GM23338 (cell line): ENCODE measurements around the gene TRAK1. TPM values are rescaled to one million over a fixed set of nuclear protein-coding genes. Genes with fewer than 3 reads are reported as not detected.

ENCODE experiments used
- ATAC-seq: fragments of 200-7000 bp; cut with Tn5 transposase; 3 replicates; pipeline ENCODE4 v1.9.1; 2020
- DNase-seq: peaks from one replicate; pipeline ENCODE4 v3.0.0-alpha.2; 2015; ENCODE audit warnings: low spot score
- H2AFZ ChIP-seq: fragments of 200-600 bp; sonication (generic); 2 replicates; pipeline ENCODE4 v1.8.0; 2016; ENCODE audit warnings: antibody characterized with exemption, mild to moderate bottlenecking, moderate library complexity
- H3F3A ChIP-seq: fragments of 200-600 bp; sonication (generic); replicated peaks from 2 replicates; pipeline ENCODE4 v1.8.0; 2017; ENCODE audit warnings: antibody characterized with exemption, mixed run types, low read depth
- H3K27ac ChIP-seq: fragments of 200-600 bp; sonication (generic); 2 replicates; pipeline ENCODE4 v1.6.1; 2016; ENCODE audit warnings: low read depth
- H3K27me3 ChIP-seq: fragments of 200-600 bp; sonication (generic); 2 replicates; pipeline ENCODE4 v1.8.0; 2016; ENCODE audit warnings: mild to moderate bottlenecking, mixed run types, moderate library complexity; ENCODE audit not compliant: insufficient read depth
- H3K36me3 ChIP-seq: fragments of 200-600 bp; sonication (generic); 2 replicates; pipeline ENCODE4 v1.8.0; 2016; ENCODE audit warnings: mild to moderate bottlenecking; ENCODE audit not compliant: insufficient read depth
- H3K4me1 ChIP-seq: fragments of 200-600 bp; sonication (generic); 2 replicates; pipeline ENCODE4 v1.8.0; 2016; ENCODE audit warnings: mild to moderate bottlenecking, moderate library complexity; ENCODE audit not compliant: insufficient read depth
- H3K4me2 ChIP-seq: fragments of 200-600 bp; sonication (generic); 2 replicates; pipeline ENCODE4 v1.7.1; 2017; ENCODE audit warnings: mixed run types
- H3K4me3 ChIP-seq: fragments of 200-600 bp; sonication (generic); 2 replicates; pipeline ENCODE4 v1.6.1; 2016; ENCODE audit warnings: mixed run types
- H3K79me2 ChIP-seq: fragments of 200-600 bp; sonication (generic); replicated peaks from 2 replicates; pipeline ENCODE4 v1.8.0; 2017; ENCODE audit warnings: mild to moderate bottlenecking; ENCODE audit not compliant: insufficient read depth
- H3K9me2 ChIP-seq: fragments of 200-600 bp; sonication (generic); 2 replicates; pipeline ENCODE4 v1.8.0; 2017; ENCODE audit not compliant: insufficient read depth
- H4K20me1 ChIP-seq: fragments of 200-600 bp; sonication (generic); replicated peaks from 2 replicates; pipeline ENCODE4 v1.8.0; 2017; ENCODE audit warnings: mild to moderate bottlenecking; ENCODE audit not compliant: insufficient read depth
- H3K27ac Mint-ChIP-seq: 2 replicates; pipeline ENCODE4 v1.8.0; 2020; ENCODE audit warnings: inconsistent platforms, mild to moderate bottlenecking, moderate library complexity, mixed read lengths
- H3K27me3 Mint-ChIP-seq: 3 replicates; pipeline ENCODE4 v1.8.0; 2022; ENCODE audit warnings: low read depth, mild to moderate bottlenecking, moderate library complexity, mixed read lengths, inconsistent platforms; ENCODE audit not compliant: insufficient read depth, poor library complexity
- H3K36me3 Mint-ChIP-seq: 3 replicates; pipeline ENCODE4 v1.8.0; 2021; ENCODE audit warnings: low read depth, mild to moderate bottlenecking, inconsistent platforms, moderate library complexity, mixed read lengths
- H3K4me1 Mint-ChIP-seq: 3 replicates; pipeline ENCODE4 v1.8.0; 2020; ENCODE audit warnings: mild to moderate bottlenecking, inconsistent platforms, mixed read lengths
- H3K4me3 Mint-ChIP-seq: 3 replicates; pipeline ENCODE4 v1.8.0; 2021; ENCODE audit warnings: moderate library complexity, mild to moderate bottlenecking, inconsistent platforms, mixed read lengths
- H3K9me3 Mint-ChIP-seq: 3 replicates; pipeline ENCODE4 v1.8.0; 2020; ENCODE audit warnings: moderate library complexity, mild to moderate bottlenecking, inconsistent platforms, mixed read lengths
- CREB1 ChIP-seq: fragments of 250-450 bp; sonication (Bioruptor Pico); IDR thresholded peaks from 2 replicates; pipeline ENCODE4 v1.5.0; 2020; ENCODE audit warnings: low read depth, mild to moderate bottlenecking, moderate library complexity
- CTCF ChIP-seq, 2 experiments: fragments of 200-600 bp in 1 of 2; sonication (generic) in 1 of 2; conservative IDR thresholded peaks; 2 replicates each; pipeline versions ENCODE4 v1.5.1 to v1.6.1; 2016 to 2017; ENCODE audit warnings: antibody characterized with exemption in 2 of 2, low read depth in 2 of 2, mild to moderate bottlenecking in 2 of 2, moderate library complexity in 1 of 2
- ETS1 ChIP-seq: IDR thresholded peaks from 2 replicates; pipeline ENCODE4 v1.6.1; 2016; ENCODE audit warnings: antibody characterized with exemption
- EZH2 ChIP-seq: fragments of 200-600 bp; sonication (generic); IDR thresholded peaks from one replicate; pipeline ENCODE4 v1.8.0; 2017; ENCODE audit warnings: antibody characterized with exemption, mild to moderate bottlenecking, low read depth; ENCODE audit not compliant: unreplicated experiment
- NANOG ChIP-seq: IDR thresholded peaks from 2 replicates; pipeline ENCODE4 v1.6.1; 2016; ENCODE audit warnings: antibody characterized with exemption, borderline replicate concordance
- STAT1 ChIP-seq: IDR thresholded peaks from one replicate; pipeline ENCODE4 v1.6.1; 2016; ENCODE audit warnings: antibody characterized with exemption; ENCODE audit not compliant: unreplicated experiment
- ZNF462 ChIP-seq: fragments of 250-450 bp; sonication (Bioruptor Pico); IDR thresholded peaks from 2 replicates; pipeline ENCODE4 v1.5.0; 2020; ENCODE audit warnings: mild to moderate bottlenecking, moderate library complexity
- polyA plus RNA-seq: library from polyadenylated mRNA; unstranded; fragments of >200 nt; fragmentation: Nextera tagmentation; extraction: Ambion mirVana; gene quantifications from 2 replicates; pipeline ENCODE4 v1.2.1, GENCODE V29; 2016
- total RNA-seq: library from RNA; depleted of rRNA; stranded (reverse); fragments of >200 nt; shearing (Covaris generic); gene quantifications from 2 replicates; pipeline ENCODE4 v1.2.3, GENCODE V29; 2014

Gene TRAK1
- total and polyA plus RNA-seq, 2 experiments from 2014 or later, result 13.4 to 47.4 TPM

- DNase-seq, result peak; percentile 85
- TF ChIP-seq EZH2 (no peak), ETS1 (no peak), CTCF (conservative IDR thresholded peaks at IDR 0.05; ENCODE audit: low read depth in 2 of 2) (peak in 1 of 2 experiments; percentile 18; a peak in 1 of 4 replicates)
- H3K4me2 ChIP-seq, result peak overlapping the region; percentile 78
- H3K79me2 ChIP-seq, result no peaks in the 10 kb centered on the region
- H3K4me1 Mint-ChIP-seq, result peaks cover 12% of the 10 kb centered on the region; the same call in 2 of the 3 replicates
- peak; percentile 86 for ATAC-seq
- no peaks in the 10 kb centered on the region for H4K20me1 ChIP-seq
- H3K27ac Mint-ChIP-seq, result no peak overlapping the region
- no peaks in the 10 kb centered on the region; the same call in 2 of the 3 replicates for H3K36me3 Mint-ChIP-seq
- peak overlapping the region; percentile 53 for H2AFZ ChIP-seq
- peaks cover 36% of the 10 kb centered on the region for H3K27me3 Mint-ChIP-seq
- H3K4me3 ChIP-seq, result peak overlapping the region; percentile 59
- H3K4me1 ChIP-seq, result peaks cover 5% of the 10 kb centered on the region
- 0 out of 2 replicates have a peak, but pooled peaks cover 2% of the 10 kb centered on the region for H3K9me2 ChIP-seq
- peaks cover 48% of the 10 kb centered on the region for H3K27me3 ChIP-seq
- H3K9me3 Mint-ChIP-seq, result no peaks in the 10 kb centered on the region
- H3K36me3 ChIP-seq, result no peaks in the 10 kb centered on the region
- H3K27ac ChIP-seq, result no peak overlapping the region
- H3F3A ChIP-seq, result no peaks in the 10 kb centered on the region
- H3K4me3 Mint-ChIP-seq, result peak overlapping the region; percentile 73
Observed at GRCh38 chr3:42263354-42264346, 172.5 kb downstream of the TRAK1 start.

GRCh38 chr3:42264399-42265058 is 173.4 kb downstream of the TRAK1 start:
- no peaks in the 10 kb centered on the region for H3K9me2 ChIP-seq
- no peaks in the 10 kb centered on the region for H4K20me1 ChIP-seq
- Mint-ChIP-seq H3K27me3 (peaks cover 36% of the 10 kb centered on the region), H3K4me1 (peaks cover 12% of the 10 kb centered on the region; the same call in 2 of the 3 replicates), H3K4me3 (peak overlapping the region; percentile 55; the same call in 2 of the 3 replicates), H3K9me3 (no peaks in the 10 kb centered on the region), H3K27ac (no peak overlapping the region), H3K36me3 (no peaks in the 10 kb centered on the region; the same call in 2 of the 3 replicates)
- no peaks in the 10 kb centered on the region for H3K79me2 ChIP-seq
- peak overlapping the region; percentile 78 for H3K4me2 ChIP-seq
- H3K4me3 ChIP-seq, result peak overlapping the region; percentile 59; the same call in 1 of the 2 replicates
- H3K4me1 ChIP-seq, result peaks cover 5% of the 10 kb centered on the region
- no peak overlapping the region for H2AFZ ChIP-seq
- peak; percentile 82 for DNase-seq
- no peak overlapping the region for H3K27ac ChIP-seq
- H3F3A ChIP-seq, result no peaks in the 10 kb centered on the region
- peaks cover 48% of the 10 kb centered on the region for H3K27me3 ChIP-seq
- H3K36me3 ChIP-seq, result no peaks in the 10 kb centered on the region
- peak; percentile 61 for ATAC-seq
- no peak for TF ChIP-seq EZH2
- no peak for TF ChIP-seq NANOG
- peak; percentile 49; the same call in 1 of the 2 replicates for TF ChIP-seq CREB1 (CRISPR knock-in tag)
- TF ChIP-seq ZNF462 (CRISPR knock-in tag), result no peak
- TF ChIP-seq STAT1, result no peak
- no peak for TF ChIP-seq ETS1
